OCI-LY1 (cell line): ENCODE results near the gene DFFB.
A peak's percentile ranks its signal among the peaks of the same experiment; 100 is the strongest.

Experiments used
- H2AFZ ChIP-seq: fragments of 200-600 bp; sonication (generic), shearing (Covaris generic); 2 replicates; pipeline ENCODE4 v1.6.0; 2014; ENCODE audit warnings: antibody characterized with exemption, mild to moderate bottlenecking, low read length
- H3F3A ChIP-seq: fragments of 200-600 bp; sonication (generic), shearing (Covaris generic); 2 replicates; pipeline ENCODE4 v1.6.0; 2014; ENCODE audit warnings: mild to moderate bottlenecking, antibody characterized with exemption, low read length, moderate library complexity; ENCODE audit not compliant: insufficient read depth
- H3K27ac ChIP-seq: fragments of 200-600 bp; sonication (generic); 2 replicates; pipeline ENCODE4 v1.5.1; 2014; ENCODE audit warnings: low read length, mixed run types, mild to moderate bottlenecking, low read depth; ENCODE audit not compliant: poor library complexity, severe bottlenecking
- H3K27me3 ChIP-seq: fragments of 200-600 bp; sonication (generic); 2 replicates; pipeline ENCODE4 v1.6.0; 2014; ENCODE audit warnings: antibody characterized with exemption, mild to moderate bottlenecking, low read length, moderate library complexity; ENCODE audit not compliant: insufficient read depth
- H3K36me3 ChIP-seq: fragments of 200-600 bp; sonication (generic); 2 replicates; pipeline ENCODE4 v1.6.1; 2014; ENCODE audit warnings: mild to moderate bottlenecking, antibody characterized with exemption, low read length, moderate library complexity, mixed read lengths; ENCODE audit not compliant: insufficient read depth
- H3K4me1 ChIP-seq: fragments of 200-600 bp; sonication (generic); 2 replicates; pipeline ENCODE4 v1.5.1; 2014; ENCODE audit warnings: mild to moderate bottlenecking, low read length, moderate library complexity; ENCODE audit not compliant: insufficient read depth, severe bottlenecking
- H3K4me2 ChIP-seq: fragments of 200-600 bp; sonication (generic), shearing (Covaris generic); 2 replicates; pipeline ENCODE4 v1.6.1; 2014; ENCODE audit warnings: low read length
- H3K4me3 ChIP-seq: fragments of 200-600 bp; sonication (generic); 2 replicates; pipeline ENCODE4 v1.5.1; 2014; ENCODE audit warnings: low read length, low read depth, mild to moderate bottlenecking, mixed read lengths; ENCODE audit not compliant: poor library complexity, severe bottlenecking
- H3K79me2 ChIP-seq: fragments of 200-600 bp; shearing (Covaris generic); 2 replicates; pipeline ENCODE4 v1.6.1; 2016; ENCODE audit warnings: mixed run types, low read length, mixed read lengths; ENCODE audit not compliant: insufficient read depth
- H3K9ac ChIP-seq: fragments of 200-600 bp; sonication (generic), shearing (Covaris generic); 2 replicates; pipeline ENCODE4 v1.6.1; 2014; ENCODE audit warnings: mild to moderate bottlenecking, low read length, mixed read lengths
- H3K9me2 ChIP-seq: fragments of 200-600 bp; sonication (generic), shearing (Covaris generic); 2 replicates; pipeline ENCODE4 v1.6.1; 2014; ENCODE audit warnings: low read depth, mild to moderate bottlenecking, low read length, mixed read lengths
- H3K9me3 ChIP-seq: fragments of 200-600 bp; shearing (Covaris generic); 2 replicates; pipeline ENCODE4 v1.6.1; 2014; ENCODE audit warnings: low read length, mixed read lengths
- H4K20me1 ChIP-seq: fragments of 200-600 bp; sonication (generic), shearing (Covaris generic); 2 replicates; pipeline ENCODE4 v1.6.0; 2016; ENCODE audit warnings: mild to moderate bottlenecking, low read length; ENCODE audit not compliant: insufficient read depth
- CTCF ChIP-seq: fragments of 200-600 bp; sonication (generic), shearing (Covaris generic); IDR thresholded peaks from 2 replicates; pipeline ENCODE4 v1.5.1; 2017; ENCODE audit warnings: mild to moderate bottlenecking, antibody characterized with exemption, low read length, moderate library complexity, mixed read lengths
- EZH2 ChIP-seq: fragments of 200-600 bp; sonication (generic), shearing (Covaris generic); IDR thresholded peaks from 2 replicates; pipeline ENCODE4 v1.8.0; 2017; ENCODE audit warnings: borderline replicate concordance, mixed run types, mild to moderate bottlenecking, antibody characterized with exemption, low read length, moderate library complexity, mixed read lengths

DFFB gene

GRCh38 chr1:3929126-3929525 is 71.8 kb downstream of the DFFB start:
- H3K9me3 ChIP-seq = no peaks in the 10 kb centered on the region
- TF ChIP-seq EZH2 (no peak), CTCF (no peak)
- no peak overlapping the region for H2AFZ ChIP-seq
- no peaks in the 10 kb centered on the region for H3K9me2 ChIP-seq
- H3K4me1 ChIP-seq = peaks cover 13% of the 10 kb centered on the region
- no peaks in the 10 kb centered on the region for H4K20me1 ChIP-seq
- no peaks in the 10 kb centered on the region for H3K36me3 ChIP-seq
- peak overlapping the region; percentile 72 for H3K27ac ChIP-seq
- no peaks in the 10 kb centered on the region for H3F3A ChIP-seq
- no peak overlapping the region for H3K4me2 ChIP-seq
- no peak overlapping the region for H3K9ac ChIP-seq
- no peaks in the 10 kb centered on the region for H3K79me2 ChIP-seq
- H3K27me3 ChIP-seq = no peaks in the 10 kb centered on the region
- no peak overlapping the region for H3K4me3 ChIP-seq

- H3K4me3 ChIP-seq = no peak overlapping the region
Observed at GRCh38 chr1:3930301-3931006, 73.2 kb downstream of the DFFB start.

GRCh38 chr1:3931007-3931912 is 74.0 kb downstream of the DFFB start:
- Histone ChIP-seq H2AFZ (no peak overlapping the region), H3K9me2 (no peaks in the 10 kb centered on the region), H3K27ac (no peak overlapping the region), H3K9me3 (no peaks in the 10 kb centered on the region), H3F3A (no peaks in the 10 kb centered on the region), H3K79me2 (no peaks in the 10 kb centered on the region), H3K36me3 (no peaks in the 10 kb centered on the region), H3K4me2 (no peak overlapping the region), H3K4me1 (peaks cover 13% of the 10 kb centered on the region), H3K9ac (no peak overlapping the region), H3K27me3 (no peaks in the 10 kb centered on the region; the same call in 1 of the 2 replicates), H4K20me1 (no peaks in the 10 kb centered on the region), H3K4me3 (no peak overlapping the region)
- TF ChIP-seq EZH2 = no peak
- TF ChIP-seq CTCF = no peak

More at GRCh38 chr1:3930301-3931006, 73.2 kb downstream of the DFFB start:
- H3K27me3 ChIP-seq = no peaks in the 10 kb centered on the region; the same call in 1 of the 2 replicates
- H3K36me3 ChIP-seq = no peaks in the 10 kb centered on the region
- H3K9me2 ChIP-seq = no peaks in the 10 kb centered on the region
- H2AFZ ChIP-seq = no peak overlapping the region
- H3K9ac ChIP-seq = no peak overlapping the region
- no peak for TF ChIP-seq EZH2
- TF ChIP-seq CTCF = no peak
- no peaks in the 10 kb centered on the region for H3F3A ChIP-seq
- no peaks in the 10 kb centered on the region for H4K20me1 ChIP-seq
- H3K27ac ChIP-seq = no peak overlapping the region
- H3K4me1 ChIP-seq = peaks cover 13% of the 10 kb centered on the region
- H3K79me2 ChIP-seq = no peaks in the 10 kb centered on the region
- H3K9me3 ChIP-seq = no peaks in the 10 kb centered on the region
- no peak overlapping the region for H3K4me2 ChIP-seq
